PC-9 (cell line): Measurements from ENCODE around the gene GPR4. TPM values are rescaled to one million over a fixed set of nuclear protein-coding genes. Genes with fewer than 3 reads are reported as not detected.

Experiments
- BruUV-seq: library from RNA; stranded (reverse); fragments of 400-500 nt; replicated peaks from 2 replicates; lab custom pipeline; 2021; lab: Mats Ljungman, UMichigan
- CTCF ChIA-PET: fragments of 300-600 bp; sonication (Branson Sonifier 250); formaldehyde crosslinking; loops from one replicate; lab custom pipeline; 2022; ENCODE audit warnings: antibody characterized with exemption; lab: Charles Lee
- POLR2A ChIA-PET: fragments of 300-600 bp; sonication (Branson Sonifier 250); formaldehyde crosslinking; loops from one replicate; lab custom pipeline; 2022; ENCODE audit warnings: antibody characterized with exemption; ENCODE audit not compliant: unreplicated experiment; lab: Charles Lee
- DNase-seq, 2 experiments: peaks; one replicate each; pipeline versions ENCODE4 v3.0.0 to v3.0.0-alpha.2; 2015 to 2022; ENCODE audit warnings: mixed read lengths in 1 of 2
- H2AFZ ChIP-seq: fragments of 200-600 bp; sonication (generic); 2 replicates; pipeline ENCODE4 v1.8.1; 2017; ENCODE audit warnings: antibody characterized with exemption
- H3F3A ChIP-seq: fragments of 200-600 bp; sonication (generic); 2 replicates; pipeline ENCODE4 v1.8.1; 2017; ENCODE audit warnings: antibody characterized with exemption, mild to moderate bottlenecking, low read depth; ENCODE audit not compliant: insufficient read depth
- H3K27ac ChIP-seq: fragments of 200-600 bp; sonication (generic); 2 replicates; pipeline ENCODE4 v1.6.1; 2016; ENCODE audit warnings: mixed run types
- H3K27me3 ChIP-seq: fragments of 200-600 bp; sonication (generic); 2 replicates; pipeline ENCODE4 v1.6.1; 2016; ENCODE audit warnings: low read depth, mixed run types; ENCODE audit not compliant: insufficient read depth
- H3K36me3 ChIP-seq: fragments of 200-600 bp; sonication (generic); 2 replicates; pipeline ENCODE4 v1.6.1; 2016; ENCODE audit warnings: low read depth, mixed run types
- H3K4me1 ChIP-seq: fragments of 200-600 bp; sonication (generic); replicated peaks from 2 replicates; pipeline ENCODE4 v1.6.1; 2016; ENCODE audit warnings: mixed run types; ENCODE audit not compliant: insufficient read depth
- H3K4me2 ChIP-seq: fragments of 200-600 bp; sonication (generic); 2 replicates; pipeline ENCODE4 v1.6.1; 2017; ENCODE audit warnings: mixed run types
- H3K4me3 ChIP-seq: fragments of 200-600 bp; sonication (generic); 2 replicates; pipeline ENCODE4 v1.6.1; 2016; ENCODE audit warnings: mixed run types
- H3K79me2 ChIP-seq: fragments of 200-600 bp; sonication (generic); 2 replicates; pipeline ENCODE4 v1.6.1; 2017; ENCODE audit warnings: low read depth, mixed run types
- H3K9me2 ChIP-seq: fragments of 200-600 bp; sonication (generic); 2 replicates; pipeline ENCODE4 v1.8.1; 2017; ENCODE audit warnings: mild to moderate bottlenecking; ENCODE audit not compliant: insufficient read depth
- H3K9me3 ChIP-seq: fragments of 200-600 bp; sonication (generic); 2 replicates; pipeline ENCODE4 v1.8.1; 2016; ENCODE audit warnings: low read depth; ENCODE audit not compliant: insufficient read depth
- H4K20me1 ChIP-seq: fragments of 200-600 bp; sonication (generic); 2 replicates; pipeline ENCODE4 v1.8.1; 2017; ENCODE audit not compliant: insufficient read depth
- CTCF ChIP-seq: fragments of 200-600 bp; sonication (generic); conservative IDR thresholded peaks from 2 replicates; pipeline ENCODE4 v1.6.1; 2017; ENCODE audit warnings: mixed run types, antibody characterized with exemption, mild to moderate bottlenecking, moderate library complexity
- EZH2 ChIP-seq: fragments of 200-600 bp; sonication (generic); IDR thresholded peaks from 2 replicates; pipeline ENCODE4 v1.8.0; 2017; ENCODE audit warnings: antibody characterized with exemption, low read depth
- intact Hi-C: fragments of 100-400 bp; cut with micrococcal nuclease; formaldehyde crosslinking; loops from one replicate; pipeline ENCODE4 v1.10.0; 2022; ENCODE audit not compliant: unreplicated experiment
- total RNA-seq: library from RNA; stranded (reverse); gene quantifications from 2 replicates; pipeline ENCODE4 v1.2.3, GENCODE V29; 2021

The GPR4 gene
- total RNA-seq, 1 experiment from 2014 or later = not detected

DNA sequence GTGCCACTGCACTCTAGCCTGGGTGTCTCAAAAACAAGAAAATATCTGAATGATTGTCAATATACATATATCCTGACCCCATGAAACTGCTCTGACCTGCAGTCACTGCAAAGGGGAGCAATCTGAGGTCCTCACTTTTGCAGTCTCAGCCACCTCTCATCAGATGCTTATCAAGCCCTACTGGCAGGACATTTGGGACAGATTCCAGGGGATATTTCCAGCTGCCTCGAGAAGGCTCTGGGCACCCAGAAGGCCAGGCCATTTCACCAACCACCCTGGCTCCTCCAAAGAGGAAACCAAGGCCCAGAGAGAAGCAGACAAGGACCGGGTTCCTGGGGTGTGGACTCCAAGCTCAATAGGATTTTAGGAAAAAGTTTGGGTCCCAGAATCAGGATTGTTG lies 34.9 kb upstream of the GPR4 start:
- no peaks in the 10 kb centered on the region; the same call in 1 of the 2 replicates for H3K79me2 ChIP-seq
- no peaks in the 10 kb centered on the region for H3K36me3 ChIP-seq
- H3F3A ChIP-seq = peaks cover 52% of the 10 kb centered on the region
- TF ChIP-seq CTCF (no peak), EZH2 (no peak)
- DNase-seq = no peak
- H4K20me1 ChIP-seq = no peaks in the 10 kb centered on the region
- BruUV-seq = no TSS peak
- ChIA-PET CTCF (interaction anchor here (0.8 kb wide), 1 partner anchor 43 kb away, joined by 4 read pairs; no protein-coding TSS in a partner anchor), POLR2A (no interaction called here)
- H2AFZ ChIP-seq = no peak overlapping the region
- H3K9me3 ChIP-seq = no peaks in the 10 kb centered on the region
- no peaks in the 10 kb centered on the region for H3K27me3 ChIP-seq
- H3K4me3 ChIP-seq = no peak overlapping the region
- H3K4me1 ChIP-seq = peaks cover 40% of the 10 kb centered on the region
- H3K4me2 ChIP-seq = no peak overlapping the region
- intact Hi-C loops = no loop called here
- H3K9me2 ChIP-seq = no peaks in the 10 kb centered on the region
- H3K27ac ChIP-seq = no peak overlapping the region

DNA sequence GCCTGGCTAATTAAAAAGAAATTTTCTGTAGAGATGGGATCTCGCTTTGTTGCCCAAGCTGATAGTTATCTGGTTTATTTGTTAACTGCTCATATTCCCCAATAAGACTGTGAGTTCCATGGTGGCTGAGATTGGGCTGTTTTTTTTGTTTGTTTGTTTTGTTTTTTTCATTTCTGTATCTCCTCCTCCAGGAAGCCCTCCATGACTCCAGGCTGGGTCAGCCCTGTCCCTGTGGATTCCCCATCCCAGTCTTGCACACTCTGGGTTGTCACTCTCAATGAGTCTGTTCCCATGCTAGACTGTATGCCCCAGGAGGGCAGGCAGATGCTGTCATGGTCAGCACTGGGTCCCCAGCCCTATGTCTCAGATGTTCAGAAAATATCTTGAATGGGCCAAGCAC lies 34.3 kb upstream of the GPR4 start:
- Histone ChIP-seq H3K9me3 (no peaks in the 10 kb centered on the region), H3K36me3 (no peaks in the 10 kb centered on the region), H3K4me3 (no peak overlapping the region), H3K4me1 (peaks cover 44% of the 10 kb centered on the region), H3K27me3 (no peaks in the 10 kb centered on the region), H2AFZ (no peak overlapping the region), H3K9me2 (no peaks in the 10 kb centered on the region), H3K79me2 (no peaks in the 10 kb centered on the region; the same call in 1 of the 2 replicates), H3K27ac (no peak overlapping the region), H4K20me1 (no peaks in the 10 kb centered on the region), H3K4me2 (no peak overlapping the region), H3F3A (peaks cover 52% of the 10 kb centered on the region)
- ChIA-PET POLR2A (no interaction called here), CTCF (no interaction called here)
- intact Hi-C loops = no loop called here
- TF ChIP-seq CTCF = no peak
- TF ChIP-seq EZH2 = no peak
- DNase-seq = no peak
- BruUV-seq = no TSS peak

GRCh38 chr19:45632468-45633196 lies 30.6 kb upstream of the GPR4 start:
- Histone ChIP-seq H3K79me2 (no peaks in the 10 kb centered on the region; the same call in 1 of the 2 replicates), H3K9me3 (no peaks in the 10 kb centered on the region), H3K27ac (peak overlapping the region; percentile 54), H3K4me3 (no peak overlapping the region), H3K36me3 (peaks cover 7% of the 10 kb centered on the region; the same call in 1 of the 2 replicates), H2AFZ (no peak overlapping the region), H3F3A (peaks cover 48% of the 10 kb centered on the region), H3K4me2 (peak overlapping the region; percentile 37), H3K9me2 (no peaks in the 10 kb centered on the region), H4K20me1 (no peaks in the 10 kb centered on the region), H3K27me3 (no peaks in the 10 kb centered on the region), H3K4me1 (peaks cover 34% of the 10 kb centered on the region)
- ChIA-PET POLR2A (no interaction called here), CTCF (interaction anchor here (0.7 kb wide), 1 partner anchor 909 kb away, joined by 14 read pairs; no protein-coding TSS in a partner anchor)
- intact Hi-C loops = loop anchor here (1.0 kb wide), 1 partner anchor 16 kb away; no protein-coding TSS in a partner anchor
- no TSS peak for BruUV-seq
- TF ChIP-seq CTCF (no peak), EZH2 (no peak)
- peak; percentile 90 to 94 for DNase-seq
